WTC11 (cell line): ENCODE data around the gene ZNF177. TPM values are rescaled to one million over a fixed set of nuclear protein-coding genes. Genes with fewer than 3 reads are reported as not detected.

Experiments
- ATAC-seq: fragments of 200-7000 bp; cut with Tn5 transposase; 2 replicates; pipeline ENCODE4 v1.10.0; 2021; ENCODE audit warnings: mild to moderate bottlenecking, moderate library complexity
- CTCF ChIA-PET: fragments of 300-600 bp; sonication (Branson Sonifier 250); formaldehyde crosslinking; loops from one replicate; lab custom pipeline; 2021; ENCODE audit warnings: antibody characterized with exemption; lab: Charles Lee
- POLR2A ChIA-PET: fragments of 350-600 bp; sonication (Branson Sonifier 250); formaldehyde crosslinking; loops from one replicate; lab custom pipeline; 2021; ENCODE audit warnings: antibody characterized with exemption; lab: Charles Lee
- DNase-seq: peaks from one replicate; pipeline ENCODE4 v3.0.0; 2021; ENCODE audit warnings: low spot score
- H3K27ac Mint-ChIP-seq: 2 replicates; pipeline ENCODE4 v1.8.0; 2021; ENCODE audit warnings: mixed read lengths
- H3K27me3 Mint-ChIP-seq: 2 replicates; pipeline ENCODE4 v1.8.0; 2021; ENCODE audit warnings: low read depth, mild to moderate bottlenecking, moderate library complexity, mixed read lengths
- H3K36me3 Mint-ChIP-seq: 2 replicates; pipeline ENCODE4 v1.8.0; 2021; ENCODE audit warnings: mixed read lengths
- H3K4me1 Mint-ChIP-seq: 2 replicates; pipeline ENCODE4 v1.8.0; 2022; ENCODE audit warnings: mixed read lengths
- H3K4me3 Mint-ChIP-seq: 2 replicates; pipeline ENCODE4 v1.8.0; 2021; ENCODE audit warnings: mild to moderate bottlenecking, moderate library complexity, mixed read lengths
- H3K9me3 Mint-ChIP-seq: 2 replicates; pipeline ENCODE4 v1.8.0; 2021; ENCODE audit warnings: mixed read lengths
- ATF1 ChIP-seq: sonication (generic); formaldehyde crosslinking; IDR thresholded peaks from 2 replicates; pipeline ENCODE4 v1.8.1; 2023; ENCODE audit warnings: mild to moderate bottlenecking, moderate library complexity, missing genetic modification reagents
- CBFB ChIP-seq: sonication (generic); formaldehyde crosslinking; IDR thresholded peaks from 2 replicates; pipeline ENCODE4 v1.8.1; 2022; ENCODE audit warnings: mild to moderate bottlenecking, low read depth, missing genetic modification reagents
- KAT7 ChIP-seq: sonication (generic); formaldehyde crosslinking; IDR thresholded peaks from 2 replicates; pipeline ENCODE4 v1.8.1; 2023; ENCODE audit warnings: missing genetic modification reagents, mild to moderate bottlenecking, borderline replicate concordance
- SP1 ChIP-seq: sonication (generic); formaldehyde crosslinking; conservative IDR thresholded peaks from 2 replicates; pipeline ENCODE4 v1.8.1; 2022; ENCODE audit warnings: missing genetic modification reagents
- ZNF263 ChIP-seq: sonication (generic); formaldehyde crosslinking; IDR thresholded peaks from 2 replicates; pipeline ENCODE4 v1.8.1; 2022; ENCODE audit warnings: low read depth, mild to moderate bottlenecking, moderate library complexity, missing genetic modification reagents
- ZNF416 ChIP-seq: fragments of 250-450 bp; sonication (Bioruptor Pico); IDR thresholded peaks from 2 replicates; pipeline ENCODE4 v1.9.0; 2021; ENCODE audit warnings: mild to moderate bottlenecking, inconsistent platforms
- total RNA-seq: library from RNA; stranded (reverse); gene quantifications from 3 replicates; pipeline ENCODE4 v1.2.3, GENCODE V29; 2021
- TF ChIP-seq, protein P1 (sequence below): sonication (generic); formaldehyde crosslinking; IDR thresholded peaks from 2 replicates; pipeline ENCODE4 v1.8.1; 2022; ENCODE audit warnings: mild to moderate bottlenecking, missing genetic modification reagents, moderate library complexity, borderline replicate concordance
- TF ChIP-seq, protein P2 (sequence below): sonication (generic); formaldehyde crosslinking; IDR thresholded peaks from 2 replicates; pipeline ENCODE4 v1.8.1; 2022; ENCODE audit warnings: missing genetic modification reagents, borderline replicate concordance
- TF ChIP-seq, protein P3 (sequence below): sonication (generic); formaldehyde crosslinking; IDR thresholded peaks from 2 replicates; pipeline ENCODE4 v1.8.0; 2023; ENCODE audit warnings: mild to moderate bottlenecking, missing genetic modification reagents
- TF ChIP-seq, protein P4 (sequence below): sonication (generic); formaldehyde crosslinking; IDR thresholded peaks from 2 replicates; pipeline ENCODE4 v1.8.0; 2023; ENCODE audit warnings: missing genetic modification reagents, mild to moderate bottlenecking, borderline replicate concordance
- TF ChIP-seq, protein P5 (sequence below): sonication (generic); formaldehyde crosslinking; conservative IDR thresholded peaks from 2 replicates; pipeline ENCODE4 v1.8.1; 2023; ENCODE audit warnings: mild to moderate bottlenecking, low read depth, missing genetic modification reagents, moderate library complexity

The ZNF177 gene
- total RNA-seq, 1 experiment from 2014 or later = 4.0 TPM

DNA sequence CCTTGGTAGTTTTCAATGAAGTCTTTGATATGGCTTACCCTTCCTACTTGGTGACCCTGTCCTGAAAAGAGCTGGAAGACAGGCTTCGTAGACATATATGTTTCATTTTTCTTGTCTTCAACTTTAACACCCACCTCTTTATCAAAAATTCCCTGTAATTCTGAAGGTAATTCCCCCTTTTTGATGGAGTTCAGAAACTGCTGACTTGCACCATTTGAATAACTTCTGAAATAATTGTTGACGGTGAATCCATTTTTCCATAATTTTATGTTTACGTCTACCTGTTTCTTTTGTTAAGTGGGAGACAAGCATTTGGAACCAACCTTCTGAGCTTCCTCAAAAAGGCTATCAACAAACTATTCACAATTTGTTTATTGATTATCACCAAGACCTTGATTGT lies 14.6 kb upstream of the ZNF177 start (continued):
- TF ChIP-seq, protein P1, sequence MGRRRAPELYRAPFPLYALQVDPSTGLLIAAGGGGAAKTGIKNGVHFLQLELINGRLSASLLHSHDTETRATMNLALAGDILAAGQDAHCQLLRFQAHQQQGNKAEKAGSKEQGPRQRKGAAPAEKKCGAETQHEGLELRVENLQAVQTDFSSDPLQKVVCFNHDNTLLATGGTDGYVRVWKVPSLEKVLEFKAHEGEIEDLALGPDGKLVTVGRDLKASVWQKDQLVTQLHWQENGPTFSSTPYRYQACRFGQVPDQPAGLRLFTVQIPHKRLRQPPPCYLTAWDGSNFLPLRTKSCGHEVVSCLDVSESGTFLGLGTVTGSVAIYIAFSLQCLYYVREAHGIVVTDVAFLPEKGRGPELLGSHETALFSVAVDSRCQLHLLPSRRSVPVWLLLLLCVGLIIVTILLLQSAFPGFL (CRISPR knock-in tag) = no peak
- TF ChIP-seq, protein P2, sequence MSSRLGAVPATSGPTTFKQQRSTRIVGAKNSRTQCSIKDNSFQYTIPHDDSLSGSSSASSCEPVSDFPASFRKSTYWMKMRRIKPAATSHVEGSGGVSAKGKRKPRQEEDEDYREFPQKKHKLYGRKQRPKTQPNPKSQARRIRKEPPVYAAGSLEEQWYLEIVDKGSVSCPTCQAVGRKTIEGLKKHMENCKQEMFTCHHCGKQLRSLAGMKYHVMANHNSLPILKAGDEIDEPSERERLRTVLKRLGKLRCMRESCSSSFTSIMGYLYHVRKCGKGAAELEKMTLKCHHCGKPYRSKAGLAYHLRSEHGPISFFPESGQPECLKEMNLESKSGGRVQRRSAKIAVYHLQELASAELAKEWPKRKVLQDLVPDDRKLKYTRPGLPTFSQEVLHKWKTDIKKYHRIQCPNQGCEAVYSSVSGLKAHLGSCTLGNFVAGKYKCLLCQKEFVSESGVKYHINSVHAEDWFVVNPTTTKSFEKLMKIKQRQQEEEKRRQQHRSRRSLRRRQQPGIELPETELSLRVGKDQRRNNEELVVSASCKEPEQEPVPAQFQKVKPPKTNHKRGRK (CRISPR knock-in tag) = no peak
- TF ChIP-seq SP1 (CRISPR knock-in tag) = no peak

DNA sequence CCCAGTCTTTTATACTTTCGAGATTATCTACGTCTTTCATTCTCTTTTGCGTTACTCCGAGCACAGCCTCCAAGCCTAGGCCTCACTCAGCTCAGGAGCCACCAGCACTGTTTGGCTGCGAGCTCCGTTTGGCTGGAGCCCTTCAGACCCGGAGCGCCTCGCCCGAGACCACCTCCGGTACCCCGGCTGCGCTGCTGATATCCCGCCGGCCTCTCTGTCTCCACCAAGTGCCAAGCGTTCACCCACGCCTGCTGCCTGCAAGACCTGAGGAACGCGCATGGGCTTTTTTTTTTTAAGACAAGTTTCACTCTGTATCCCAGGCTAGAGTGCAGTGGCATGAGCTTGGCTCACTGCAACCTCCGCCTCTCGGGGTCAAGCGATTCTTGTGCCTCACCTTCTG lies 14.1 kb upstream of the ZNF177 start:
- ChIA-PET POLR2A (no interaction called here), CTCF (no interaction called here)
- ATAC-seq = no peak
- H3K4me1 Mint-ChIP-seq = no peaks in the 10 kb centered on the region
- no peaks in the 10 kb centered on the region; the same call in none of the 2 replicates for H3K27me3 Mint-ChIP-seq
- no peak overlapping the region for H3K4me3 Mint-ChIP-seq
- peaks cover 63% of the 10 kb centered on the region for H3K9me3 Mint-ChIP-seq
- no peak overlapping the region for H3K27ac Mint-ChIP-seq
- TF ChIP-seq, protein P3, sequence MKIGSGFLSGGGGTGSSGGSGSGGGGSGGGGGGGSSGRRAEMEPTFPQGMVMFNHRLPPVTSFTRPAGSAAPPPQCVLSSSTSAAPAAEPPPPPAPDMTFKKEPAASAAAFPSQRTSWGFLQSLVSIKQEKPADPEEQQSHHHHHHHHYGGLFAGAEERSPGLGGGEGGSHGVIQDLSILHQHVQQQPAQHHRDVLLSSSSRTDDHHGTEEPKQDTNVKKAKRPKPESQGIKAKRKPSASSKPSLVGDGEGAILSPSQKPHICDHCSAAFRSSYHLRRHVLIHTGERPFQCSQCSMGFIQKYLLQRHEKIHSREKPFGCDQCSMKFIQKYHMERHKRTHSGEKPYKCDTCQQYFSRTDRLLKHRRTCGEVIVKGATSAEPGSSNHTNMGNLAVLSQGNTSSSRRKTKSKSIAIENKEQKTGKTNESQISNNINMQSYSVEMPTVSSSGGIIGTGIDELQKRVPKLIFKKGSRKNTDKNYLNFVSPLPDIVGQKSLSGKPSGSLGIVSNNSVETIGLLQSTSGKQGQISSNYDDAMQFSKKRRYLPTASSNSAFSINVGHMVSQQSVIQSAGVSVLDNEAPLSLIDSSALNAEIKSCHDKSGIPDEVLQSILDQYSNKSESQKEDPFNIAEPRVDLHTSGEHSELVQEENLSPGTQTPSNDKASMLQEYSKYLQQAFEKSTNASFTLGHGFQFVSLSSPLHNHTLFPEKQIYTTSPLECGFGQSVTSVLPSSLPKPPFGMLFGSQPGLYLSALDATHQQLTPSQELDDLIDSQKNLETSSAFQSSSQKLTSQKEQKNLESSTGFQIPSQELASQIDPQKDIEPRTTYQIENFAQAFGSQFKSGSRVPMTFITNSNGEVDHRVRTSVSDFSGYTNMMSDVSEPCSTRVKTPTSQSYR (CRISPR knock-in tag) = no peak
- TF ChIP-seq SP1 (CRISPR knock-in tag) = no peak
- TF ChIP-seq ZNF263 = no peak
- no peak for TF ChIP-seq ZNF416 (CRISPR knock-in tag)
- TF ChIP-seq ATF1 = no peak
- no peak for TF ChIP-seq CBFB (CRISPR knock-in tag)
- TF ChIP-seq, protein P4, sequence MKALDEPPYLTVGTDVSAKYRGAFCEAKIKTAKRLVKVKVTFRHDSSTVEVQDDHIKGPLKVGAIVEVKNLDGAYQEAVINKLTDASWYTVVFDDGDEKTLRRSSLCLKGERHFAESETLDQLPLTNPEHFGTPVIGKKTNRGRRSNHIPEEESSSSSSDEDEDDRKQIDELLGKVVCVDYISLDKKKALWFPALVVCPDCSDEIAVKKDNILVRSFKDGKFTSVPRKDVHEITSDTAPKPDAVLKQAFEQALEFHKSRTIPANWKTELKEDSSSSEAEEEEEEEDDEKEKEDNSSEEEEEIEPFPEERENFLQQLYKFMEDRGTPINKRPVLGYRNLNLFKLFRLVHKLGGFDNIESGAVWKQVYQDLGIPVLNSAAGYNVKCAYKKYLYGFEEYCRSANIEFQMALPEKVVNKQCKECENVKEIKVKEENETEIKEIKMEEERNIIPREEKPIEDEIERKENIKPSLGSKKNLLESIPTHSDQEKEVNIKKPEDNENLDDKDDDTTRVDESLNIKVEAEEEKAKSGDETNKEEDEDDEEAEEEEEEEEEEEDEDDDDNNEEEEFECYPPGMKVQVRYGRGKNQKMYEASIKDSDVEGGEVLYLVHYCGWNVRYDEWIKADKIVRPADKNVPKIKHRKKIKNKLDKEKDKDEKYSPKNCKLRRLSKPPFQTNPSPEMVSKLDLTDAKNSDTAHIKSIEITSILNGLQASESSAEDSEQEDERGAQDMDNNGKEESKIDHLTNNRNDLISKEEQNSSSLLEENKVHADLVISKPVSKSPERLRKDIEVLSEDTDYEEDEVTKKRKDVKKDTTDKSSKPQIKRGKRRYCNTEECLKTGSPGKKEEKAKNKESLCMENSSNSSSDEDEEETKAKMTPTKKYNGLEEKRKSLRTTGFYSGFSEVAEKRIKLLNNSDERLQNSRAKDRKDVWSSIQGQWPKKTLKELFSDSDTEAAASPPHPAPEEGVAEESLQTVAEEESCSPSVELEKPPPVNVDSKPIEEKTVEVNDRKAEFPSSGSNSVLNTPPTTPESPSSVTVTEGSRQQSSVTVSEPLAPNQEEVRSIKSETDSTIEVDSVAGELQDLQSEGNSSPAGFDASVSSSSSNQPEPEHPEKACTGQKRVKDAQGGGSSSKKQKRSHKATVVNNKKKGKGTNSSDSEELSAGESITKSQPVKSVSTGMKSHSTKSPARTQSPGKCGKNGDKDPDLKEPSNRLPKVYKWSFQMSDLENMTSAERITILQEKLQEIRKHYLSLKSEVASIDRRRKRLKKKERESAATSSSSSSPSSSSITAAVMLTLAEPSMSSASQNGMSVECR = no peak
- TF ChIP-seq, protein P5, sequence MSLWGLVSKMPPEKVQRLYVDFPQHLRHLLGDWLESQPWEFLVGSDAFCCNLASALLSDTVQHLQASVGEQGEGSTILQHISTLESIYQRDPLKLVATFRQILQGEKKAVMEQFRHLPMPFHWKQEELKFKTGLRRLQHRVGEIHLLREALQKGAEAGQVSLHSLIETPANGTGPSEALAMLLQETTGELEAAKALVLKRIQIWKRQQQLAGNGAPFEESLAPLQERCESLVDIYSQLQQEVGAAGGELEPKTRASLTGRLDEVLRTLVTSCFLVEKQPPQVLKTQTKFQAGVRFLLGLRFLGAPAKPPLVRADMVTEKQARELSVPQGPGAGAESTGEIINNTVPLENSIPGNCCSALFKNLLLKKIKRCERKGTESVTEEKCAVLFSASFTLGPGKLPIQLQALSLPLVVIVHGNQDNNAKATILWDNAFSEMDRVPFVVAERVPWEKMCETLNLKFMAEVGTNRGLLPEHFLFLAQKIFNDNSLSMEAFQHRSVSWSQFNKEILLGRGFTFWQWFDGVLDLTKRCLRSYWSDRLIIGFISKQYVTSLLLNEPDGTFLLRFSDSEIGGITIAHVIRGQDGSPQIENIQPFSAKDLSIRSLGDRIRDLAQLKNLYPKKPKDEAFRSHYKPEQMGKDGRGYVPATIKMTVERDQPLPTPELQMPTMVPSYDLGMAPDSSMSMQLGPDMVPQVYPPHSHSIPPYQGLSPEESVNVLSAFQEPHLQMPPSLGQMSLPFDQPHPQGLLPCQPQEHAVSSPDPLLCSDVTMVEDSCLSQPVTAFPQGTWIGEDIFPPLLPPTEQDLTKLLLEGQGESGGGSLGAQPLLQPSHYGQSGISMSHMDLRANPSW (CRISPR knock-in tag) = no peak
- no peak for TF ChIP-seq KAT7 (CRISPR knock-in tag)
- peaks cover 73% of the 10 kb centered on the region for H3K36me3 Mint-ChIP-seq
- DNase-seq = no peak
